B cell (primary cell): ENCODE results near the gene UBE3C.

Experiments
- CTCF ChIP-seq: fragments of 200-600 bp; IDR thresholded peaks from one replicate; pipeline ENCODE4 v1.8.0; 2022; ENCODE audit warnings: antibody characterized with exemption, mild to moderate bottlenecking
- EZH2 ChIP-seq: IDR thresholded peaks from 2 replicates; pipeline ENCODE4 v1.6.1; 2012; ENCODE audit warnings: borderline replicate concordance, low read depth, mild to moderate bottlenecking, moderate library complexity, low read length; ENCODE audit not compliant: insufficient read depth, poor library complexity, severe bottlenecking

- no peak for TF ChIP-seq CTCF
- TF ChIP-seq EZH2, result no peak
Measured at GRCh38 chr7:157208571-157209413, 70.1 kb downstream of the UBE3C start.
